Retina (tissue), 1 donor: Measurements from ENCODE around the gene ARHGAP42.
"Not testable (repeated sequence)": the region's sequence is repeated elsewhere in the genome, so short reads cannot be mapped to it uniquely, and the experiment has no call there.

ENCODE experiments used
- DNase-seq: peaks from one replicate; pipeline ENCODE4 v3.0.0-alpha.2; 2016

Gene ARHGAP42

DNA sequence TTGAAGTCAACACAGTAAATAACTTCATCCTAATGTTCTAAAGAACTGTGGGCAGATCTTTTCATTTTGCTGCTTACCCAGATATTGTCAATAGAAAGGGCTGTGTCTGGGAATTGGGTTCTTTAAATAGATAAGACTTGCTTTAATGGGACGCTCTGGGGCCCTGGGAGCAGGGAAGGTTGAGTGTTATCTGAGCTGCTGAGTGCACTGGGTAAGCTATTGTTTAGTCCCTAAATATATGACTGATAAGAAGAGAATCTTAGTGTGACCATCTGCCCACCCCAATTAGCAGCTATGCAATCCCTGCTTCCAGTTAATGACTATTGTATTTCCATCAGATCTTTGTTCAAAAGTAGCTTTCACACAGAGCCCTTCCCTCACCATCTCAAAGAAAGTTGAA, 44.4 kb downstream of the ARHGAP42 start:
- no peak for DNase-seq

DNA sequence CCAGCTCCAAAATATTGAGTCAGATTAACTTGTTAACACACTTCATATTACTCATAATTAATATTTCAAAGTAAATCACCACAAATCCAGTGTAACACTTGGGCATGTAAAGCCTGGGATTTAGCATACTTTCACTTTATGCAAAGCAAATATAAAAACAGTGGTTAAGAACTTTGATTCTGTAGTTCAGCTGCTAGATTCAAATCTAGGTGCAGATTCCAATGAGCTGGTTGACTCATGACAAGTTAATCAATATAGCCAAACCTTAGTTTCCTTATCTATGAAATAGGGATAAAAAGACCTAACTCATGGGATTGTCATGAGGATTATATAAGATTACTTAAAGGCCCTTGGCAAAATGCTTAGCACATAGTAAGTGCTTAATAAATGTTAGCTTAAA, 45.9 kb downstream of the ARHGAP42 start:
- no peak for DNase-seq

DNA sequence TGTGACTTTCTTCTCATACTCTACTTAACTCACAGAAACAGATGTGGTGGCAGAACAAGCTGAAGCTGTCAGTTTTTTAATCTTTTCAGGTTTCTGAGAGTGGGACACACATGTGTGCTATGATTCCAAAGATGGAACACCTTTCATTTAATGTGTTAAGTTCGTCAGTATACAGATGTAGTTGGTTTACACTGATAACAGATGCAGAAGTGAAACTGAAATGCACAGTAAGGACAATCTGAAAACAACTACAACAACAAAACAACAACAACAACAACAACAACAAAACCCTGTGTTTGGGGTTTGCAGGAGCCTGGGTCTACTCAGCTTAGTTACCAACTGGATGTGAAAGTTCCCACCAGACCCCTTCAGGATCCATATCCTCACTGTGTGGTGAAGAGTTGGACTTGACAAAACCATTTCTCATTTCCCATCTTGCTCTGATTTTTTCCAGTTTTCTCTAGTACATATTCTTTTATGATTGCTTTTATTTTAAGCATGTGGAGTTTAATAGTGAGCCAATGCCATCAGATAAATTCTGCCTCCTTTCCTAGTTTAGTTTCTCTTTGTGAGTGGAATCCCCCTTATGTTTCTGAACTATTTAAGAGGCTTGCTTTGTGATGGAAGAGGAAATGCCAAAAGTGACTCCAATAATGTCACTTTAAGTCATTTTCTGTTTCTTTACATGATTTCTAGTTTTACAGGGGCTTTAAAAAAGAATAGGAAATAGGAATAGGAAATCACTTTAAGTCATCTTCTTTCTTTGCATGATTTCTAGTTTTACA, 47.8 kb downstream of the ARHGAP42 start:
- no peak for DNase-seq

DNA sequence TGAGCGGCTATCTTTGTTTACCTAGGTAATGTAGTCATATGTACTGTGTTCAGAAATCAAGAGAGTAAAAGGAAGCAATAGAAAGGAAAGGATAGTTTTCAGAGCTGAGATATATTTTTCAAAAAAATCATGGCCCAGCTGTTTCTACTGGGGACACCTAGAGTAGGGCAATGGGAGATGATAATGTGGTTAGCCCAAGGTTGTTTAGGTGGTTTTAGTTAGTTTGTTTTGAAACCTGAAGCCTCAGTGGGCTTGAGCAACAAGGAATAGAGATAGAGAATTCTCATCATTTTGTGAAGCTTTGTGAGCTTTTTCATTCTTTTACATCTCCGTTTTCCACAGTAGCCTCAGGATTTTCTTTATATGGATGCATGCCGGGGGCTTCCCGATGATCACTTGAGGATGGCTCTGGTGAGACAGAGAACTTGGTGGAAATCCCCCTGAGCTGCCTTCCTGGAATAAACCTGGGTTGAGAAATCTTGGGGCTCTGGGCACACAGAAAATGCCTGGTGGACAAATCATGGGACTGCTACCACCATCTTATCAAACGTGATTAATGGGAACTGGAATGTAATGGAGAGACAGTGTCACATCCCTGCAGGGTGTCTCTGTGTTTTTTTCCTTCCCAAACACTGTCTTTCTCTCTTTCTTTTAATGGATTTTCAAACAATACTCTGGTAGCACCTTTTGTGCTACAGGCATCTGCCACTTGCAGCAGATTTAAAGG, 49.0 kb downstream of the ARHGAP42 start:
- DNase-seq, result no peak

DNA sequence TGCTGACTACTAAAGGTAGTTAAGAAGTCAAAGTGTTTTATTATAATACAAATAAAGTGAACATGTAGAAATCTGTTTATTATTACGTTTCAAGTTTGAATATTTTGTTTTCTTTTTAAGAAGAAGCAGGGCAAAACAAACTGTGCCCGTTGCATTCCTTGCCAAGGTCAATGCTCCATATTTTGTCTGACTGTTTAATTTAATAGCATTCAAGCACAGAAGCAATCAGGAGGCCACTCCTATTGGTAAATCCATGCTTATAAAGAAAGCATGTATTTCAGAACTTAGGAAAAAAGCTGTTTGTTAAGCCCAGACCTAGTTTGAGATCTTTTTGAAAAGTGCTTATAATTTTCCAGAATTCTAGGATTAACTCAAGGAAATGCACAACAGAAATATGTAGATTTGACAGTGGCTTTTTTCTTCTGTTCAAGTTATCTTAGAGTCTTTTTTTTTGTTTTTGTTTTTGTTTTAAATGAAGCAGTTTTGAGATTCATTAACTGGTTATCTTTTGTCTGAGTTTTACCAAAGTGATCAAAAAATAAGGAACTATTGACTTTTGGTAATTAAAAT, 51.7 kb downstream of the ARHGAP42 start:
- no peak for DNase-seq

DNA sequence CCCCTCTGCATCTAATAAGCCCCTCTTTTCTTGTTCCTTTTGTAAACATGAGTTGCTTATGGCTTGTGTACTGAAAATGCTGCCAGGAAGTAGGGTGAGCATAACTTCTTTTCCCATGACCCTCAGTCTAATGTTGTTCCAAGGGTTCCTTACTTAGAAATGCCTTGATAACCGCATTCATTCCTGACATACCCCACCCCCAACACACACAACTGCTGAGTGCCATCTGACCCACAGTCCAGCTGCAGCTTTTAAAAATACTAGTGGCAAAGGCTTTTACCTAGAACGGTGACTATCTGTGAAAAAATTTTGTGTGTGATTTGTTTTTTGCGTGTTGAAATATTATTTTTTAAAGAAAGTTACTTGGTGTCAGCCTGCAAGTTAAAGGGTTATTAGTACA, 52.6 kb downstream of the ARHGAP42 start:
- DNase-seq, result no peak

DNA sequence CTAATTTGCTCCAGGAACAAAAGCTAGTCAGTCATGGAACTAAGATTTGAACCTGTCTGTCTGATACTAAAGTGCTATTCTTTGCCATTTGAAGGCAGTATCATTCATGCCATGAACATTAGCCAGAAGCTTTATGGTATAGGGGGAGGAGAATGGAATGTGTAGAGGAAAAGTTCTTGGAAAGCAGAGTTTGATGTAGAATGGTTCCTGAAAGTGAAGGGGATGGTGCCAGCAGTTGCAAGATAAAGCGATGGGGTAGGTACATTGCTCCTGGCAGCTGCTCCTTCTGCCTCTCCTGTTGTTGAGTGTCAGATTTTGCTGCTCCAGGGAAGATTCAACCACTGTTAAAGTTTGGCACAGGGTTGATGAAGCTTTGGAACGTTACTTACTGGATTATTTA, 53.4 kb downstream of the ARHGAP42 start:
- no peak for DNase-seq

DNA sequence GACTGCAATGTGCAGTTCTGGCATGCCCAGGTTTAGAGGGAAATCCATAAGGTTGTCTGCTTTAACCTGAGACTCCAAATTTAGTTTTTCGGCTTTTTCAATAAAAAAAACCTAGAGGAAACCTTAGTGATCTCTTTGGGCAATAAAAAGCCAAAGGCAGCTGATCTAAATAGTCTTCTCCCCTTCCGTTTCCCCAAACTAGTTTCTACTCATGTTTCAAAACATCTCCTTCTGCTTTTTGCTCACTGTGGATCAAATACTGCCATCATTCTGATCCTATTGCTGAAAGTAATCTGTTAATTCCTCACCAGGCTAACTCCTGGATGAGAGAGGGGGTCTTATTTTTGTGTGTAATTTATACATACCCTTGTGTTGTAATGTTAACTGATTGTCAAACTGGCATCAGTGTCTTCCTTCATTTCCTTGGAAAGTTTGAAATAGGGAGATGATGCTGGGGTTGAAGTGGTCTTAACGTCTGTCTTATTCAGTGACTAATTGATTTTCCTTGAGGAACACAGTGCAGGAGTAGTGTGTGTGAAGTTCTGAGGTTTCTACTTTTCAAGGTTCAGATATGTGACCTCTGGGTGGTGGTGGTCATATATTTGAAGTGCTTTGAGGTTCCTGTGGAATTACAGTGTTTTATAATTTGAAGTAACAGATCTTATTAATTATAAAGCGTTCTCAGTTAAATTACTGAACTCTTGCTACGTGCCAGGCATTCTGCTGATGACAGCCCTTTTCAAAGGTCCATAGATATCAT, 55.0 kb downstream of the ARHGAP42 start:
- no peak for DNase-seq

DNA sequence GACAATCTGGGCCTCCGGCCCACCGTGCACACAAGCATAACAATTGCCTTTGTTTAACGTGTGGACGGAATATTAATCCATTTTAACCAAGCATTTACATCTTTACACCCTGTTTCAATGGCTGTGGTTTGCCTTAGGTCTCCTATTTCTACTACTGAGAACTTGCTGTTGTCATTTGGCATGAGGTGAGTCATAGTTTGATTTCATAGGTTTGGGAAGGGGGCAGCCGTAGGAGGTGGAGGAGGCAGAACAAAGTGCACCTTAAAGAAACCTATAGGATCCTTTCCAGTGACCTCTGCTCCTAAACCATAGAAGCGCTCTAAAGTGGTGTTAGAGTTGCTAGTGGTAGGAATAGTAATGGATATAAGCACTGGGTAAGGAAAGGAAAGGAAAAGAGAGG, 59.4 kb downstream of the ARHGAP42 start:
- no peak for DNase-seq

DNA sequence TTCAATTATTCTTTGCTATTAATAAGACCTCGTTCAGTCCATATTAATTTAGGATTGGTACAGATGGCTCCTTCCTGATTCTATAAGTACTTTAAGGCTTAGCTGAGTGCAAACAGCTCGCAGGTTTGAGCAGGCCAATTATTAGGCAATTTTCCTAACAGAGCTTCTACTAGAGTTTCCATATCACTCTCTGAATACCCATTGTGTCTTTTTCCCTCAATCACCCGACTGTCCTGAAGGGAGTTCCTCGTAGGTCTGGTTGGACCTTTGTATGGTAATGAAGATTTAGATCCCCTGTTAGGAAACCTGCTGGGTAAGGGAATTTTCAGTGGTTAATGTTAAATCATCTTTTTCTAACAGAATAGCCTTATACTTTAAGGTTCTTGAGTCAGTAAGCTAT, 61.1 kb downstream of the ARHGAP42 start:
- DNase-seq, result no peak

DNA sequence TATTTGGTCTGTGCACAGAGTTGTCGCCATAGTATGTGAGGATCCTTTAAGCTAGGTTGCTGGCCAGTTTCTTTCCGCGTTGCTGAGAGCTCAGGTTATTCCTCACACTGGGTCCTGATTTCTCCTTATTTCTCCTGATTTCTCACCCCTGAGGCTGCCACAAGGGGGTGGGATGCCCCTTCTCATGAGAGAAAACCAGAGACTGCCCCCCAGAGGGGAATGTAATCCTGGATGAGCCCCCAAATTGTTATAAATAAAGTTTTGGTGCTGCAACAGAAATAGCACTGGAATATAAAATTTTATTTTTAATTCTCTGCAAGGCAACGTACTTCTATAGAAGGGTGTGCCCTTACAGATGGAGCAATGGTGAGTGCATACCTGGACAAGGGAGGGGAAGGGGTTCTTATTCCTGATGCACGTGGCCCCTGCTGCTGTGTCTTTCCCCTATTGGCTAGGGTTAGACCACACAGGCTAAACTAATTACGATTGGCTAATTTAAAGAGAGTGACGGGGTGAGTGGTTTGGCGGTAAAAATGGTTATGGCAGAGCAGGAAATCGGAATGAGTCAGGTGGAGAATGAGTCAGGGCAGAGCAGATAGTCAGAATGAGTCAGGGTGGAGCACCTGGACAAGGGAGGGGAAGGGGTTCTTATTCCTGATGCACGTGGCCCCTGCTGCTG, 62.9 kb downstream of the ARHGAP42 start:
- not testable (repeated sequence) for DNase-seq

DNA sequence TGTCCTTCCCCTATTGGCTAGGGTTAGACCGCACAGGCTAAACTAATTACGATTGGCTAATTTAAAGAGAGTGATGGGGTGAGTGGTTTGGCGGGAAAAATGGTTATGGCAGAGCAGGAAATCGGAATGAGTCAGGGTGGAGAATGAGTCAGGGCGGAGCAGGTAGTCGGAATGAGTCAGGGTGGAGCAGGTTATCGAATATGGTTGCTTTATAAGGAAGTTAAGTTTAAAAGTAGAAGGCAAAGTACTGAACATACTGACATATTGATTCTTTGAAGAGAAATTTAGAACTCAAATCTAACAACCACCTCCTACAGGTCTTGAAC, 63.4 kb downstream of the ARHGAP42 start:
- DNase-seq, result not testable (repeated sequence)

DNA sequence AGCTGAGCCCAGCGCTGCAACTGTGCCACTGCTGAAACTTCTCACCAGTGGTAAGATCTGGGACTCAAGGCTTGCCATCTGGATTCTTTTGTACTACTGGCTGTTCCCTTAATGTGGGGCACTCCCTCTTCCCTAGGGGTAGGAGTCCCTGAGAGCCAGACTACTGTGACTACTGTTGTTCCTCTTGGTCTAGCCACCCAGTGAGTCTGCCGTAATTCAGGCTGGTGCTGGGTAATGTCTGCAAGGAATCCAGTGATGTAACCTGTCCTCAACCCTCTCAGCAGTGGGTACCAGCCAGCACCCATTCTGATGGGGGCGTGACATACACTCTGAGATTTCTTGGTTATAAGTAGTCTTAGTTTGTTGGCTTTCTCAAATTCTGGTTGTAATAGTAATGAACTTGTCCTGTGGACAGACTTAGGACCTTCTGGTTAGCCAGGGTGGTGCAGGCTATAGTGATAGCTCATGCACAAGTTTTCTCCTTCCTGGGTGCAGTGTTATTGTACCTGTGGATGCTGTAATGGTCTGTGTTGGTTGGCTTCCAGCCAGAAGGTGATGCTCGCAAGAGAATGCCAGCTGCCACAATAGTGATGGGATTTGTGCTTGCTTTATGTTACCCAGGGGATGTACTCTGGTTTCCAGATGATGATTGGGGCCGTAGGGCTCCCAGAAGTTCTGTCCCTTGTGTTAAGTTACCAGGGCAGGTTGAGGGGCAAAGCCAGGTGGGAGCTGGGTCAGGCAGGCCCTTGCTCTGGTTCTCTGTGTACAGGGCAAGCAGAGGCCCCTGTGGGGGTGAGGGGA, 65.5 kb downstream of the ARHGAP42 start:
- no peak for DNase-seq

DNA sequence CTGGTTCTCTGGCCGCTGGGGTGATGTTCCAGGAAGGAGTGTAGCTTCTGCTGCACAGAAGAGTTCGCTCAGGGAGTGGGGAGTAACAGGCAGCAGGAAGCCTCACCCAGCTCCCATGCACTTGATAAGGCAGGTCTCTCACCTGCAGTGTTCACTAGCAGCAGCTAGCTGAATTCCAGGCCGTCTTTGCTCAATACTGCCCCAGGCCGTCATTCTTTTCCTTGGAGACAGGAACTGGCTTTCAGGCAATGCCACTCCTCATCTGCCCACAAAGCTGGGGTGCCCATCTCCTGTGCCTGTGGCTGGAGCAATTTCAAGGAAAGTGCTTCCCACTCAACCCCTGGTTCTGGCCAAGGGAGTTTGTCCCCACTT, 66.1 kb downstream of the ARHGAP42 start:
- no peak for DNase-seq

DNA sequence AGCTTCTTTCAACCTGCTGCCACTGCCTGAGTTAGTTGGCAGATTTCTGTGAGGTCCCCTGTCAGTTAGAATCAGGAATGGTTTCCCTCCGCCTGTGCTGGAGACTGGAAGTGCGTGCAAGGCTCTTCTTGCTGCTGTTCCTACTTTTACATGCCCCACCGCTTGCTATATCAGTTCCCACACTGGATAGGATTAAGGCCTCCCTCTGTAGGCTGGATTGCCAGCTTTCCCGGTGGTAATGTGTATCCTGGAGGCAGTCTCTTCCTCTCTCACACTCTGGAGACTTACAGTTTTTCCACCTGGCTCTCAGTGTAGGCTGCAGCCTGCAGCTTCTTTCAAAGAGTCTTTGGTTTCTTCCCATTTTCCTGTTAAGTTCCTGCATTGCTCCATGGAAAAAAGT, 66.5 kb downstream of the ARHGAP42 start:
- no peak for DNase-seq

DNA sequence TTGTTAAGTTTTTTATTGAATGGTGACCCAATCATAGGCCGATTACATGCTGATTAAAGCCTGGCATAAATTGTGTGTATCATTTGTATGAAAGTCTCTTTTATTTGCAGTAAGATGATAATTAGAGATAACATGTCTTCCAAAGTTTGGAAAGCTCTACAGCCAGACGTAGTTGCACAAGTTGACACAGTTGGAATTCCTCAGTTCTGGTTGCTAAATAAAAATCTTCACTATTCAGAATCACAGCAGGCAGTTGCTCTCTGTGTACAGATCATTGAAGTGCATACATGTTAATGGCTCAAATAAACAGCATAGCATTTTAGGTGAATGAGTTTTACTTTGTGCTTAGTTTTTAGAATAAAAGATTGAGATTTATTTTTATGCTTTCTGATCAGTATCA, 69.5 kb downstream of the ARHGAP42 start:
- no peak for DNase-seq

DNA sequence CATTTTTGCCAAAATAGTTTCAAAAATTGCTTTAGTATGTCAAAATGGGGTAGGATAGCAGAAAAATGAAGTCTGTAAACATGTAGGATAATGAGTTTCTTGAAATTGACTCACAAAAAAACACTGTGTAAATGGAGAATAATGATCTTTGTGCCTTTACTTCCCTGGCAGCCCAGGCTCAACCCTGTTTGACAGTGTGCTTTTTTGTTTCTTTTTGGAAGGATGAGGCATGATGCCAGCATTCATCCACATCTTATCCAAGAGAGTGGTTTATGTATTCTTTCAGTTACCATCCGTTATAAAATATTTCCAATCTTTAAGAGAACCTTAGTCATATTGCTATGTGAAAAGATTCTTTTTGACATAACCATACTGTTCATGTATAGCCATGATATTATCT, 70.6 kb downstream of the ARHGAP42 start:
- no peak for DNase-seq

DNA sequence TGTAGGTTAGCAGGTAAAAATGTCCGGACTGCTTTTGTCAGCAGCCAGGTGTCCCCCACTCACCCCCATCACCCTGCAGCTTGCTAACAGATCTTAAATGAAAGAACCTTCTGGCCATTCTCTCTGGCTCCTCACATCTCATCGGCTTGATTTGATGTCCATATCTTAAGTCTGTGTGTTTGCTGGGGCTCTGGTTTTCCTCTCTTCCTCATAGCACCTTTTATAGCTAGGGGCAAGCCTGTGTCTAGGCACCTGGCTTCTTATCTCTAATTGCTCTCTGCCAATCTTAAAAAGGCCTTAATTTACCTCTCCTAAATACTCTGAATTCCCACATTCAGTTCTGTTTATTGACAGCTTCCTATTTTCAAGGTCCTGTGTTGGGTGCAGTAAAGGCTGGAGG, 72.0 kb downstream of the ARHGAP42 start:
- no peak for DNase-seq

DNA sequence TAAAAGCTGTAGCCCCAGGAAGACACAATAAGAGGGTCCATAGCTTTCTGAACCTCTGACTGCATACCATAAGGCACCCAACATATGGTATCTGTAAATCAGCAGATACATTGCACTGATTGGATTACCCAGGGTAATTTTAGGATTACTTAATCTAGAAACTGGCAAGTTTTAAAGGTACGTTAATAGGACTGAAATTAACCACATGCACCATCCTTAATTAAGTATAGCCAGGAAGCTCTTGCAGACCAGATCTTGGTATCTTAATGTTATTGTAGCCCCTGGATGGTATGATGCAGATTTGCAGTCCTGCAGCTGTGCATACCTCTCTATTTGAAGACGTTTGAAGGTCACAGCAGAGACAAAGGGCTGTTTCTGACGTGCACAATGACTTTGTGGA, 72.8 kb downstream of the ARHGAP42 start:
- no peak for DNase-seq

DNA sequence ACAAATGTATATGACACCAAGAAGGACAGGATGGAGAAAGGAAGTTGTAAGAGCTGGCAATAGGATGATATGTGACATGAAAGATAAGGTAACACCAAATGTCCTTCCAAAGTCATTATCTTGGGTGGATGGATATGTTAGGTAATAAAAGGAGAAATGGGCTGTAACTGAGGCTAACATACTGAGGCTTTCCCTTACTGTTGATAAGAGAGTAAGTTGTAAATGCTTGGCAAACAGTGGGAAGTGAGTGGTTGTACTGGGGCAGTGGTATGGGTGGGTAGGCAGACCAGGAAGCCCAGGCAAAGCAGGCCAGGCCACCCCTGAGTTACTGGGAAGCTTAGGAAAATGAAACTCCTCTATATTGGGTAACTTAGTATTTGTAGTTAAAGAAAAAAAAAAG, 73.7 kb downstream of the ARHGAP42 start:
- DNase-seq, result no peak

DNA sequence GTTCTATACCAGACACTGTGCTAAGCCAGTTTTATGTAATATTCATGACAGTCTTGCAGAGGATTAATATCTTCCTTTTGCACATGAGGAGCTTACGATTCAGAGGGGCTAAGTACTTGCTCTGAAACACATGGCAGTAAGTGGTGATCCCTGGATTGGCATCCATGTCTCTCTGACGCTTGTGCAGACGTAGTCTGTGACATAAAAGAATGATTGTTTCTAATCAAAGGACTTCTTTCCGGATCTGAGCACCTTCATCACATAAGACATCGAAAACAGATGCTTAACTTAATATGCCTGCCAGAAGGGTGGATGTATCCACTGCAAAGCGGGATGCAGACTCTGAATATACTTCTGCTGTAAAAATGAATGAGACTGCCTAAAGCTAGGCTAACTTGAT, 74.8 kb downstream of the ARHGAP42 start:
- DNase-seq, result no peak

DNA sequence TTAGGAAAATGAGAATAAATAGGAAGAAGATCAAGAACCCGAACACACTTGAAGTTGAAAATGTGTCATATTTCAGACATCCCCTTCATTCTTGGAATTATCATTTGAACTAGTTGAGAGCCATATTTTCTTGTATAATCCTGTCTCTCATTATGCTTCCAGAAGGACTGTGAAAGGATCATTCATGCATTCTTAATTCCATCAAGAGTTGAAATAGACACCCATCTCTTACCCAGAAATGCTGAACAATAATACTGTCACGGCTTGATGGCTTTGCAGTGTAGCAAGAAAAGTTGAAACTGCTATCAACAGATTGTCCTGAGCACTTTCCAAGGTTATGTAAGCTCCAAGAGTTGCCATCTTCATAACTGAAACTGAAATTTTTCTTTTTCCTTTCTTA, 79.7 kb downstream of the ARHGAP42 start:
- peak; percentile 30 for DNase-seq
